ENCODE data around the gene NTN3.

NTN3 gene

DNA sequence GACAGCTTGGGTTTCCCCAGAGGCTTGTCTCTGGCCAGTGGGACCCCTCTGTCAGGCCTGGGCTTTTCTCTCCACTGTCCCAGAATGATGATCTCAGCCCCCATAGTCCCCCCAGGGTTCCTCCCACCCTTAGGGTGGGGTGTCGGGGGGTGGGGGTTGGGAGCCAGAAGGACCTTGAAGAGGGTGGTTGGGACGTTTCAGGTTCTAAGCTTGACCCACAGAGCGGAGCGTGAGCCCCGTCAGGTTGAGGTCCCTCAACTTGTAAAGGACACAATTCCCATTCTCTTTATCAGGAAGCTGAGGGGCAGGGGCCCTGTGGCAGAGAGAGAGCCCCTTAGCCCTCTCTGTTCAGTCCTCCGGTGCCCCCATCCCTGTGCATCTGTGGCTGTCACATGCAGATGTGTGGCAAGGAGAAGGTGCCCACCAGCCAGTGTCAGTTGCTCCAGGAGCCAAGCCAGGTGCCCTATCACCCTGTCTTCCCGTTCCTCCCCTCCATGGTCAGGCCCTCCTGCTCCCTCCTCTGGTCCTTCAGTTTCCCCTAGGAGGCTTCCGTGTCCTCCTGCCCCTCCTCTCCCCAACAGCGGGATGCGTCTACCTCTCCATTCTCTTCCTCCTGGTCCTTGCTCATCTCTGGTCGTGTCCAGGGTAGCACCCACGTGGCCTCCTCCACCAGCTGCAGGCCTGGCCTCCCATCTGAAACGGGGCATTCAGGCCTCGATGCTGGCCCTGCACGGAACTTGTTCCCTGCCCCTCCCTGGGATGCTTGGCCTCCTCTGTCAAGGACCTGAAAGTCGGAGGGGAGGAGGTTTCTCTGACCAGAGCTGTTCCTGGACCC is 1.5 kb upstream of the NTN3 start:
- Histone ChIP-seq H3K4me3 (replicated peaks; ENCODE audit: low read depth, low read length) (no peak overlapping the region), H3K27me3 (replicated peaks; ENCODE audit: control insufficient read depth, insufficient read depth, low read length) (no peaks in the 10 kb centered on the region; the same call in 1 of the 2 replicates), H3K36me3 (ENCODE audit: control insufficient read depth, insufficient read depth, low read length) (no peaks in the 10 kb centered on the region)
- TF ChIP-seq, protein P1, sequence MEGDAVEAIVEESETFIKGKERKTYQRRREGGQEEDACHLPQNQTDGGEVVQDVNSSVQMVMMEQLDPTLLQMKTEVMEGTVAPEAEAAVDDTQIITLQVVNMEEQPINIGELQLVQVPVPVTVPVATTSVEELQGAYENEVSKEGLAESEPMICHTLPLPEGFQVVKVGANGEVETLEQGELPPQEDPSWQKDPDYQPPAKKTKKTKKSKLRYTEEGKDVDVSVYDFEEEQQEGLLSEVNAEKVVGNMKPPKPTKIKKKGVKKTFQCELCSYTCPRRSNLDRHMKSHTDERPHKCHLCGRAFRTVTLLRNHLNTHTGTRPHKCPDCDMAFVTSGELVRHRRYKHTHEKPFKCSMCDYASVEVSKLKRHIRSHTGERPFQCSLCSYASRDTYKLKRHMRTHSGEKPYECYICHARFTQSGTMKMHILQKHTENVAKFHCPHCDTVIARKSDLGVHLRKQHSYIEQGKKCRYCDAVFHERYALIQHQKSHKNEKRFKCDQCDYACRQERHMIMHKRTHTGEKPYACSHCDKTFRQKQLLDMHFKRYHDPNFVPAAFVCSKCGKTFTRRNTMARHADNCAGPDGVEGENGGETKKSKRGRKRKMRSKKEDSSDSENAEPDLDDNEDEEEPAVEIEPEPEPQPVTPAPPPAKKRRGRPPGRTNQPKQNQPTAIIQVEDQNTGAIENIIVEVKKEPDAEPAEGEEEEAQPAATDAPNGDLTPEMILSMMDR (IDR thresholded peaks at IDR 0.05; ENCODE audit: insufficient read depth, low read length, poor library complexity, severe bottlenecking) = no peak
- DNase-seq (ENCODE audit: extremely low read depth, insufficient read length) = no peak

DNA sequence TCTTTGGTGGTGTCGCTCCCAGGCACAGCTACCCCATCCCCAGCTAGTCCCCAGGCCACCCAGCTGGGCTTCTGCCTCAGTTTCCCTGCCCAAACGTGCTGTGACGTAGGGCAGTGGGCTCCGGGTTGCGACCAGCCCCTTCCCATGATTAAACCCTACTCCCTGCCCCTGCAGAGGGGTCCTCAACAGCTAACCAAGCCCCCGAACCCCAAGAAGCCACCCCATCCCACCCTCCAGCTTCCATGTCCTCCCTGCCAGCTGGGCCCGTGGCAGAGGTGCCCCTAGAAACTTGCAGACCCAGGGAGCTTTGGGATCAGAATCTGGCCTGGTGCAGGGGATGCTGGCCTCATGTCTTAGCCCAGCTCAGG is 879 bp upstream of the NTN3 start:
- no peak overlapping the region for H3K4me3 ChIP-seq (replicated peaks; ENCODE audit: low read depth, low read length)
- no peaks in the 10 kb centered on the region; the same call in 1 of the 2 replicates for H3K27me3 ChIP-seq (replicated peaks; ENCODE audit: control insufficient read depth, insufficient read depth, low read length)
- TF ChIP-seq, protein P1 (IDR thresholded peaks at IDR 0.05; ENCODE audit: insufficient read depth, low read length, poor library complexity, severe bottlenecking) = no peak
- no peak for DNase-seq (ENCODE audit: extremely low read depth, insufficient read length)
- H3K36me3 ChIP-seq (ENCODE audit: control insufficient read depth, insufficient read depth, low read length) = no peaks in the 10 kb centered on the region

DNA sequence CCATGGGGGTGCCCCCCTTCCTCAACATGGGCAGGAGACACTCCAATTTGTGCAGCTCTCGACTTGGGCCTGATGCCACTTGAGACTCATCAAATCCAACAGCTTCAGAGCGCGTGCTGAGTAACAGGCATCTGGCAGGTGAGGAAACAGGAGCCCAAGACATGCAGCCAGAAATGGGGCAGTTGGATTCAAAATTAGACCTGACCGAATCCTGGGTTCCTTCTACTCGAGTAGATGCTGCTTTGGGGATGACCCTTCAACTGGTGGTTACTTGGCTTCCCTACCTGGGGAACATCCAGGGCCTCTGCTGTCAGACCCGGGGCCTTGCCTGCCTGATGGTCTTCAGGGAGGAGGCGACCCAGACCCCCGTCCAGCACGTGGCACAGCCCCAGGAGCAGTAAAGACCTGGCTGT is 488 bp upstream of the NTN3 start:
- DNase-seq (ENCODE audit: extremely low read depth, insufficient read length) = no peak
- no peaks in the 10 kb centered on the region for H3K36me3 ChIP-seq (ENCODE audit: control insufficient read depth, insufficient read depth, low read length)
- H3K4me3 ChIP-seq (replicated peaks; ENCODE audit: low read depth, low read length) = no peak overlapping the region
- H3K27me3 ChIP-seq (replicated peaks; ENCODE audit: control insufficient read depth, insufficient read depth, low read length) = no peaks in the 10 kb centered on the region; the same call in 1 of the 2 replicates
- TF ChIP-seq, protein P1 (IDR thresholded peaks at IDR 0.05; ENCODE audit: insufficient read depth, low read length, poor library complexity, severe bottlenecking) = no peak

DNA sequence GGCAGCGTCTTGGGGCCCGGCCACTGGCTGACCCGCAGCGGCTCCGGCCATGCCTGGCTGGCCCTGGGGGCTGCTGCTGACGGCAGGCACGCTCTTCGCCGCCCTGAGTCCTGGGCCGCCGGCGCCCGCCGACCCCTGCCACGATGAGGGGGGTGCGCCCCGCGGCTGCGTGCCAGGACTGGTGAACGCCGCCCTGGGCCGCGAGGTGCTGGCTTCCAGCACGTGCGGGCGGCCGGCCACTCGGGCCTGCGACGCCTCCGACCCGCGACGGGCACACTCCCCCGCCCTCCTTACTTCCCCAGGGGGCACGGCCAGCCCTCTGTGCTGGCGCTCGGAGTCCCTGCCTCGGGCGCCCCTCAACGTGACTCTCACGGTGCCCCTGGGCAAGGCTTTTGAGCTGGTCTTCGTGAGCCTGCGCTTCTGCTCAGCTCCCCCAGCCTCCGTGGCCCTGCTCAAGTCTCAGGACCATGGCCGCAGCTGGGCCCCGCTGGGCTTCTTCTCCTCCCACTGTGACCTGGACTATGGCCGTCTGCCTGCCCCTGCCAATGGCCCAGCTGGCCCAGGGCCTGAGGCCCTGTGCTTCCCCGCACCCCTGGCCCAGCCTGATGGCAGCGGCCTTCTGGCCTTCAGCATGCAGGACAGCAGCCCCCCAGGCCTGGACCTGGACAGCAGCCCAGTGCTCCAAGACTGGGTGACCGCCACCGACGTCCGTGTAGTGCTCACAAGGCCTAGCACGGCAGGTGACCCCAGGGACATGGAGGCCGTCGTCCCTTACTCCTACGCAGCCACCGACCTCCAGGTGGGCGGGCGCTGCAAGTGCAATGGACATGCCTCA is 773 bp downstream of the NTN3 start:
- TF ChIP-seq, protein P1 (IDR thresholded peaks at IDR 0.05; ENCODE audit: insufficient read depth, low read length, poor library complexity, severe bottlenecking) = no peak
- no peak for DNase-seq (ENCODE audit: extremely low read depth, insufficient read length)
- Histone ChIP-seq H3K36me3 (ENCODE audit: control insufficient read depth, insufficient read depth, low read length) (no peaks in the 10 kb centered on the region), H3K27me3 (replicated peaks; ENCODE audit: control insufficient read depth, insufficient read depth, low read length) (no peaks in the 10 kb centered on the region; the same call in 1 of the 2 replicates), H3K4me3 (replicated peaks; ENCODE audit: low read depth, low read length) (no peak overlapping the region)

DNA sequence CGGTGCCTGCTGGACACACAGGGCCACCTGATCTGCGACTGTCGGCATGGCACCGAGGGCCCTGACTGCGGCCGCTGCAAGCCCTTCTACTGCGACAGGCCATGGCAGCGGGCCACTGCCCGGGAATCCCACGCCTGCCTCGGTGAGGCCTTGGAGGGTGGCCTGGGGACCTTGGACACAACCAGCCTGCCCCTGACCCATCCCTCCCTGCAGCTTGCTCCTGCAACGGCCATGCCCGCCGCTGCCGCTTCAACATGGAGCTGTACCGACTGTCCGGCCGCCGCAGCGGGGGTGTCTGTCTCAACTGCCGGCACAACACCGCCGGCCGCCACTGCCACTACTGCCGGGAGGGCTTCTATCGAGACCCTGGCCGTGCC is 1.4 kb downstream of the NTN3 start:
- Histone ChIP-seq H3K27me3 (replicated peaks; ENCODE audit: control insufficient read depth, insufficient read depth, low read length) (no peaks in the 10 kb centered on the region; the same call in 1 of the 2 replicates), H3K4me3 (replicated peaks; ENCODE audit: low read depth, low read length) (no peak overlapping the region), H3K36me3 (ENCODE audit: control insufficient read depth, insufficient read depth, low read length) (no peaks in the 10 kb centered on the region)
- TF ChIP-seq, protein P1 (IDR thresholded peaks at IDR 0.05; ENCODE audit: insufficient read depth, low read length, poor library complexity, severe bottlenecking) = no peak
- DNase-seq (ENCODE audit: extremely low read depth, insufficient read length) = no peak

All from GM06990 (cell line).